BLaER1 treated with 17β-estradiol and CSF1 and Interleukin-3, amounts not matched to agents 10 nM and 100 nM (cell line): Measurements from ENCODE around the gene PTPRN2.

ENCODE experiments used
- H3K27ac ChIP-seq, 11 experiments: shearing (Covaris generic); formaldehyde crosslinking; 2 replicates each; pipeline ENCODE4 v1.8.1; 2022
- H3K27me3 ChIP-seq, 11 experiments: shearing (Covaris generic); formaldehyde crosslinking; 2 replicates each; pipeline ENCODE4 v1.8.1; 2022
- H3K36me3 ChIP-seq, 11 experiments: shearing (Covaris generic); formaldehyde crosslinking; 2 replicates each; pipeline ENCODE4 v1.8.1; 2022
- H3K4me1 ChIP-seq, 10 experiments: shearing (Covaris generic); formaldehyde crosslinking; 2 replicates each; pipeline ENCODE4 v1.8.1; 2022
- H3K4me2 ChIP-seq, 11 experiments: shearing (Covaris generic); formaldehyde crosslinking; 2 replicates each; pipeline ENCODE4 v1.8.1; 2022
- H3K4me3 ChIP-seq, 10 experiments: shearing (Covaris generic); formaldehyde crosslinking; 2 replicates each; pipeline ENCODE4 v1.8.1; 2022
- H3K9ac ChIP-seq, 11 experiments: shearing (Covaris generic); formaldehyde crosslinking; 2 replicates each; pipeline ENCODE4 v1.8.1; 2022
- H3K9me3 ChIP-seq, 11 experiments: shearing (Covaris generic); formaldehyde crosslinking; replicated peaks in 1 of 11; 2 replicates each; pipeline ENCODE4 v1.8.1; 2022
- H4K20me1 ChIP-seq, 11 experiments: shearing (Covaris generic); formaldehyde crosslinking; 2 replicates each; pipeline ENCODE4 v1.8.1; 2022
- Cebpa-rat ChIP-seq, 11 experiments: shearing (Covaris generic); IDR thresholded peaks; 2 replicates each; pipeline ENCODE4 v1.8.1; 2022

Gene PTPRN2

DNA sequence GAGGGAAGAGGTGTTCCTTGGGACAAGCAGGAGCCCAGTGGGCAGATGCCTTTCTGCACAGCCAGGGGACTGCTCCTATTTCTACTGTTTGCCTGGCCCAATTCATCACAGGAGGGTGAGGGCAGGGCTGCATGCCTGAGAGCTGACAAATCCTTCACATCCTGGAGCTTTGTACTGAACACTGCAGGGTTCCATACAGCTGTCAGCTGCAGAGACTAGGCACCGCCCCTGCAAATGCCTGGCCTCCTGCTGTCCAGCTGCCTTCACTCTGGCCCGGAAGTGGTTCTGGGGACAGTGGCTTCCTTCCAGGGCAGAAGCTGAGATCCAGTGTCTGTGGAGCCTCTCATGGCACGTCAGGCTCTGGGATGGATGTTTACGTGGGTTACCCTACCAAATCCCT, 780.1 kb downstream of the PTPRN2 start:
- Histone ChIP-seq H4K20me1 (no peaks in the 10 kb centered on the region), H3K27ac (no peak overlapping the region), H3K4me2 (no peak overlapping the region), H3K4me3 (no peak overlapping the region), H3K36me3 (no peaks in the 10 kb centered on the region; a peak in 1 of 22 replicates), H3K9me3 (peaks cover 18 to 29% (median 25%) of the 10 kb centered on the region in 11 experiments), H3K27me3 (no peaks in the 10 kb centered on the region), H3K4me1 (no peaks in the 10 kb centered on the region), H3K9ac (no peak overlapping the region)
- no peak for TF ChIP-seq Cebpa-rat (IDR thresholded peaks at IDR 0.05)

DNA sequence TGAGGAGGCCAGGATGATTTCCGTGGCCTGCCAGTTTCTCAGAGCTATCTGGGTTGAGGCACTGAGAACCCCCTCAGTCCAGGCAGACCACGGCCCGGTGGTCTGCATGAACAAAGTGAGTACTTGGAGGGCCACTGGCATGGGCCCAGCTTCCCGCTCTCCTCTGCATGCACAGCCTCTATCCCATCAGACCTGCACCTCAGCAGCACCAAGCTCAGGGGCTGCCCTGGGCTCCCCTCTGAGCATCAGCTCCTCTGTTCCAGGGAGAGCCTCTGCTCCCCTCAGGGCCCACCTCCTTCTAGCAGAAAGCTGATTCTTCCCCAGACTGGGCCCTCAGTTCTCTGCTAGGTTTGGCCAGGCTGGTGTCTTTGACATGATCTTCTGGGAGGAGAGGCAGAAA, 780.9 kb downstream of the PTPRN2 start:
- H3K4me1 ChIP-seq = no peaks in the 10 kb centered on the region
- H3K27me3 ChIP-seq = no peaks in the 10 kb centered on the region
- TF ChIP-seq Cebpa-rat (IDR thresholded peaks at IDR 0.05) = no peak
- peaks cover 18 to 29% (median 25%) of the 10 kb centered on the region in 11 experiments for H3K9me3 ChIP-seq
- no peak overlapping the region for H3K4me2 ChIP-seq
- no peak overlapping the region for H3K9ac ChIP-seq
- H3K4me3 ChIP-seq = no peak overlapping the region
- no peaks in the 10 kb centered on the region for H4K20me1 ChIP-seq
- H3K36me3 ChIP-seq = no peaks in the 10 kb centered on the region; a peak in 1 of 22 replicates
- H3K27ac ChIP-seq = no peak overlapping the region

DNA sequence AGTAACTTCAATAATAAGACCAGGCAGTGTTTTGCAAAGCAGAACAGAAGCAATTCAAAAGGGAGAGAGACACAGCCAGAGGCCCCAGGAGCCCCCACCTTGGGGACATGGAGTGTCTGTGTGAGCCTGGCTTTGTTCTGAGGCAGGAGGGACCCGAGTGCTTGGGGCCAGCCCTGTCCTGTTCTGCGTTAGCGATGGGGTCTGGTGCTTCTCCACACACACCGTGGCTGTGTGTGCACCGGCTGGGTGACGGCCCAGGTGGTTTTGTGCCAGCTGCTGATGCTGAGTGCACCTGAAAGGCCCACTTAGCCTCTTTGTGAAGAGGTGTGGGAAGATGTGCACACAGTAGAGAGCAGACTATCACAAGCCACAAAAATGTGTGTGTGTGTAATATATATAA, 781.9 kb downstream of the PTPRN2 start:
- no peak overlapping the region for H3K27ac ChIP-seq
- no peak for TF ChIP-seq Cebpa-rat (IDR thresholded peaks at IDR 0.05)
- H3K4me3 ChIP-seq = no peak overlapping the region
- H3K36me3 ChIP-seq = no peaks in the 10 kb centered on the region; a peak in 1 of 22 replicates
- no peaks in the 10 kb centered on the region for H4K20me1 ChIP-seq
- no peaks in the 10 kb centered on the region for H3K4me1 ChIP-seq
- no peak overlapping the region for H3K4me2 ChIP-seq
- H3K27me3 ChIP-seq = no peaks in the 10 kb centered on the region
- no peak overlapping the region for H3K9ac ChIP-seq
- peaks cover 18 to 29% (median 25%) of the 10 kb centered on the region in 11 experiments for H3K9me3 ChIP-seq

DNA sequence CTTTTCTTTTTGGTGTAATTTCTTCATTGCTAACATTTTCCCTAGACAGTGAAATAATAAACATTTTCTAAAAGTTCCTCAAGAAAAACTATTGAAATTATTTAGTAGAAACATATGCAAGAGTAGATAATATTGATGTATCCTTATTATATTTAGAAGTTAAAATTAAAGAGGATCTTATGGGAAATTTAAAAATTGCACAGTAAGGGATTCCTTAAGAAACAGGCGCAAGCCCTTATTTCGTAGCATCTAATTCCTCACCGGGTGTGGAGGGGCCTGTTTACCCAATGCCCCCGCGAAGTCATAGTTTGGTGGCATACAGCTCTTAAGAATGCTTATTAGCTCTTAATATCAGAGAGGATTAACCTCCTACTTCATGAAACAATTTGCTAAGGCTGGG, 783.7 kb downstream of the PTPRN2 start:
- Histone ChIP-seq H3K4me1 (no peaks in the 10 kb centered on the region), H3K27ac (no peak overlapping the region), H3K4me3 (no peak overlapping the region), H3K9ac (no peak overlapping the region), H3K36me3 (no peaks in the 10 kb centered on the region; a peak in 1 of 22 replicates), H3K4me2 (no peak overlapping the region), H4K20me1 (no peaks in the 10 kb centered on the region), H3K9me3 (peaks cover 11 to 15% (median 14%) of the 10 kb centered on the region in 11 experiments; a peak in 20 of 22 replicates), H3K27me3 (peaks cover 0 to 7% (median 0%) of the 10 kb centered on the region in 11 experiments; a peak in 2 of 22 replicates)
- TF ChIP-seq Cebpa-rat (IDR thresholded peaks at IDR 0.05) = no peak

DNA sequence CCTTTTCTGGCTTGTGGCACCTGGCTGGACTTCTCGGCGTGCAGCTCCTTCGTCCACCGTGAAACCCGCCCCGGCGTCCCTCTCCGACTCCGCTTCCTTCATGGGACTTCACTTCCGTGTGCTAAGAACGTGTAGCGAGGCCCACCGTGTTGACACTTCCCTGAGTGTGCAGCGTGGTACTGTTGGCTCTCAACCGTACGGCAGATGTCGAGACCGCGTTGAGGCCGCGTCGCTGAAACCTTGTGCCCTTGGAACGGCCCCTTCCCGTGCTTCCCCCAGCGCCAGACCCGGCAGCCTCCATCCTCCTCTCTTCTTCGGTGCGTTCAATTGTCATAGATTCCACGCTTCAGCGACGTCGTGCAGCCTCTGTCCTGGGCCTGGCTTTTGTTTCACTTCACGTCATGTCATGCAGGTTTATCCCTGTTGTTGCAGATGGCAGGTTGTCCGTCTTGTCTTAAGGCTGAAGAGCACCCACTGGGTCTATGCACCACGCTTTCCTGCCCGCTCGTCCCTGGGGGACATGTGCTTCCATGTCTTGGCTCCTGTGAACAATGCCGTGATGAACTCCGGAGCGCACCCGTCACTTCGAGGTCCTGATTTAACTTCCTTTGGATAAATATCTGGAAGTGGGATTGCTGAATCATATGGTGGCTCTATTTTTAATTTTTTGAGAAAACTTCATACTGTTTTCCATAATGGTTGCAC, 785.5 kb downstream of the PTPRN2 start:
- no peaks in the 10 kb centered on the region for H3K36me3 ChIP-seq
- H3K4me3 ChIP-seq = no peak overlapping the region
- no peak overlapping the region for H3K4me2 ChIP-seq
- no peak for TF ChIP-seq Cebpa-rat (IDR thresholded peaks at IDR 0.05)
- H3K9ac ChIP-seq = no peak overlapping the region
- peaks cover 0 to 7% (median 0%) of the 10 kb centered on the region in 11 experiments; a peak in 2 of 22 replicates for H3K27me3 ChIP-seq
- H3K9me3 ChIP-seq = no peaks in the 10 kb centered on the region
- no peaks in the 10 kb centered on the region for H4K20me1 ChIP-seq
- H3K4me1 ChIP-seq = no peaks in the 10 kb centered on the region
- no peak overlapping the region for H3K27ac ChIP-seq

DNA sequence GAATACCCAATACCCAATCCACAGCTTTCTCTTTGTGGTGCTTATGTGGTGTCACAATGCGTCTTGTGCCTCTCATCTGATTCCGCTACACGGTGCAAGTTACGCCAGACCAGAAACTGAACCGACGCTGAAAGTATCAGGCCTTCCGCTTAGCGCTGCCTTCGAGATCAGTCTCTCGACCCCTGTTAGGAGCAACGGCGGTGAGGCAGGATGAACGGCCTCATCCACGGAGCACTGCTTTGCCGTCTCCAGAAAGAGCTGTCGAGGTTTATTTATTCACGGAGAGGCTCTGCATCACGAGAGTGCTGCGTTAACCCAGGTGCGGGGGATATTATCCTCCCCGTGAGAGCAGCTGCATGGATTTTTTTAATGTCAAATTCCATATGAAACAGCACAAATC, 786.5 kb downstream of the PTPRN2 start:
- Histone ChIP-seq H3K27me3 (peaks cover 0 to 7% (median 0%) of the 10 kb centered on the region in 11 experiments; a peak in 2 of 22 replicates), H4K20me1 (no peaks in the 10 kb centered on the region), H3K27ac (no peak overlapping the region), H3K9ac (no peak overlapping the region), H3K4me1 (no peaks in the 10 kb centered on the region), H3K4me3 (no peak overlapping the region), H3K36me3 (no peaks in the 10 kb centered on the region), H3K9me3 (no peaks in the 10 kb centered on the region), H3K4me2 (no peak overlapping the region)
- TF ChIP-seq Cebpa-rat (IDR thresholded peaks at IDR 0.05) = no peak

DNA sequence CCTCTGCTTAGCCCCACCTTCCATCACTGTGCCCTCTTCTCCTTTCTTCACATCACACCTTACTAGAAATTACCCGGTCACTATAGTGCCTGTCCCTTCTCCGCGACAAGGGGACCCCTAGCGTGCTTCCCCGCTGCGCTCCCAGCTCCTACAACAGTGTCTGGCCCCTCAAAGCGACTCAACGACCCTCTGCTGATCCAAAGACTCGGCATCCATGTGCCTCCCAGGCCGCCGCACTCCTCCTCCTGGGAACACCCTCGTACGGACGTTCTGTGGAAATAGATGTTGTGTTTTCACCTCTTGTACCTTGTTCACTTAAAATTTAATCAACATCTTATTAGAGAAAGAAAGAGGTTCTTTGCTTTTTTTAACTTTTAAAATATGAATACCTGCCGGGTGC, 787.3 kb downstream of the PTPRN2 start:
- no peaks in the 10 kb centered on the region for H4K20me1 ChIP-seq
- no peak overlapping the region for H3K27ac ChIP-seq
- peaks cover 0 to 6% (median 6%) of the 10 kb centered on the region in 10 experiments; a peak in 13 of 20 replicates for H3K4me1 ChIP-seq
- TF ChIP-seq Cebpa-rat (IDR thresholded peaks at IDR 0.05) = no peak
- no peaks in the 10 kb centered on the region for H3K9me3 ChIP-seq
- no peak overlapping the region for H3K9ac ChIP-seq
- H3K4me2 ChIP-seq = no peak overlapping the region
- H3K27me3 ChIP-seq = peaks cover 0 to 7% (median 0%) of the 10 kb centered on the region in 11 experiments; a peak in 2 of 22 replicates
- H3K36me3 ChIP-seq = no peaks in the 10 kb centered on the region
- no peak overlapping the region for H3K4me3 ChIP-seq

DNA sequence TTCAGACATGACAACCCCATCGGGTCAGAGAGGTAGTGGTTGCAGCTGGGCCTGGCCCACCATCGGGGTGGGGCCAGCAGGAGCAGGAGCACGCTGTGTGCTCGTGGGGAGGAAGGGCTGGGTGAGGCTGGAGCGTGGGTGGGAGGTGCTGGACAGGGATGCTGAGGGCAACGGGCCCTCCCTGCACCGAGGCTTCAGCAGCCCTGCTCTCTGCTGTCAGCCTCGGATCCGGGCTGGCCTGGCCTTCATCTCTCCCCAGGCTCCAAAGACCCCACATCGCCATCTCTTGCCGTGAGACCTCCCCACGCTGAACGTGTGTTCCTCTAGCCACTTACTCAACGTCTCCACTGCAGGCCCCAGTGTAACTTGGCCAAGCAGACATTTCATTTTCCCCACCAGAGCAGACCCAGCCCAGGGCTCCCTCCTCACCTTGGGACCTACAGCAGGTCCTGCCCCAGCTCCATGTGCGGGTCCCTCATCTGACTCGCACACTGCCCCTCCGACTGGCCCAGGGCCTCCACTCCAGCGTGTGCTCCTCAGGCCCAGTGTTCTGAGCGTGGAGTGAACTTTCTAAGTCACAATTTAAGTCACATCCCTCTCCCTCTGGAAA, 788.4 kb downstream of the PTPRN2 start:
- H3K9ac ChIP-seq = no peak overlapping the region
- H3K9me3 ChIP-seq = no peaks in the 10 kb centered on the region
- H3K27me3 ChIP-seq = peaks cover 0 to 7% (median 0%) of the 10 kb centered on the region in 11 experiments; a peak in 2 of 22 replicates
- no peak overlapping the region for H3K4me3 ChIP-seq
- no peak for TF ChIP-seq Cebpa-rat (IDR thresholded peaks at IDR 0.05)
- H3K4me2 ChIP-seq = no peak overlapping the region
- H4K20me1 ChIP-seq = no peaks in the 10 kb centered on the region
- peaks cover 0 to 15% (median 9%) of the 10 kb centered on the region in 10 experiments; a peak in 13 of 20 replicates for H3K4me1 ChIP-seq
- no peaks in the 10 kb centered on the region for H3K36me3 ChIP-seq
- H3K27ac ChIP-seq = no peak overlapping the region

DNA sequence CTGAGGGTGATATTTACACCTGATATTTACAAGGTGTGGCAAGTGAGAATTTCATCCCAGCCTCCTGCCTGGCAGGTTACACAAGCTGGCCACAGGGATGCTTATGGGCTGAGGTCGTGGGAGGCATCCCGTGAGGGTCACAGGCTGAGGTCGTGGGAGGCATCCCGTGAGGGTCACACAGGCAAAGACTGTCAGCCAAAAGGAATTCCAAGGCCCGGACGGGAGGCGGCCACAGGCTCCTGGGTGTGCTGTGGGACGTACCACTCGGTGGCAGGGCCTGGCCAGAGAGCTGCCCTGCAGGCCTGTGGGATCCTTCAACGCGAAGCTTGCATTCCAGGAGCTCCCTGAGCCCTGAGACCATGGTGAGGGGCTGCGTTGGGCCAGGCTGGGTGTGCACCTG, 790.3 kb downstream of the PTPRN2 start:
- Histone ChIP-seq H3K27ac (no peak overlapping the region), H3K4me3 (no peak overlapping the region), H3K9ac (no peak overlapping the region), H4K20me1 (no peaks in the 10 kb centered on the region), H3K4me1 (peaks cover 0 to 24% (median 9%) of the 10 kb centered on the region in 10 experiments; a peak in 13 of 20 replicates), H3K27me3 (peaks cover 0 to 7% (median 0%) of the 10 kb centered on the region in 11 experiments; a peak in 2 of 22 replicates), H3K36me3 (no peaks in the 10 kb centered on the region), H3K4me2 (no peak overlapping the region), H3K9me3 (no peaks in the 10 kb centered on the region)
- no peak for TF ChIP-seq Cebpa-rat (IDR thresholded peaks at IDR 0.05)
